HuH-7 (cell line): ENCODE measurements around the gene IL17RA.
"Not testable (repeated sequence)": the region's sequence is repeated elsewhere in the genome, so short reads cannot be mapped to it uniquely, and the experiment has no call there.

Experiments
- DNase-seq: peaks from one replicate; pipeline ENCODE4 v3.0.0; 2011; ENCODE audit warnings: low spot score

IL17RA gene, protein sequence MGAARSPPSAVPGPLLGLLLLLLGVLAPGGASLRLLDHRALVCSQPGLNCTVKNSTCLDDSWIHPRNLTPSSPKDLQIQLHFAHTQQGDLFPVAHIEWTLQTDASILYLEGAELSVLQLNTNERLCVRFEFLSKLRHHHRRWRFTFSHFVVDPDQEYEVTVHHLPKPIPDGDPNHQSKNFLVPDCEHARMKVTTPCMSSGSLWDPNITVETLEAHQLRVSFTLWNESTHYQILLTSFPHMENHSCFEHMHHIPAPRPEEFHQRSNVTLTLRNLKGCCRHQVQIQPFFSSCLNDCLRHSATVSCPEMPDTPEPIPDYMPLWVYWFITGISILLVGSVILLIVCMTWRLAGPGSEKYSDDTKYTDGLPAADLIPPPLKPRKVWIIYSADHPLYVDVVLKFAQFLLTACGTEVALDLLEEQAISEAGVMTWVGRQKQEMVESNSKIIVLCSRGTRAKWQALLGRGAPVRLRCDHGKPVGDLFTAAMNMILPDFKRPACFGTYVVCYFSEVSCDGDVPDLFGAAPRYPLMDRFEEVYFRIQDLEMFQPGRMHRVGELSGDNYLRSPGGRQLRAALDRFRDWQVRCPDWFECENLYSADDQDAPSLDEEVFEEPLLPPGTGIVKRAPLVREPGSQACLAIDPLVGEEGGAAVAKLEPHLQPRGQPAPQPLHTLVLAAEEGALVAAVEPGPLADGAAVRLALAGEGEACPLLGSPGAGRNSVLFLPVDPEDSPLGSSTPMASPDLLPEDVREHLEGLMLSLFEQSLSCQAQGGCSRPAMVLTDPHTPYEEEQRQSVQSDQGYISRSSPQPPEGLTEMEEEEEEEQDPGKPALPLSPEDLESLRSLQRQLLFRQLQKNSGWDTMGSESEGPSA

DNA sequence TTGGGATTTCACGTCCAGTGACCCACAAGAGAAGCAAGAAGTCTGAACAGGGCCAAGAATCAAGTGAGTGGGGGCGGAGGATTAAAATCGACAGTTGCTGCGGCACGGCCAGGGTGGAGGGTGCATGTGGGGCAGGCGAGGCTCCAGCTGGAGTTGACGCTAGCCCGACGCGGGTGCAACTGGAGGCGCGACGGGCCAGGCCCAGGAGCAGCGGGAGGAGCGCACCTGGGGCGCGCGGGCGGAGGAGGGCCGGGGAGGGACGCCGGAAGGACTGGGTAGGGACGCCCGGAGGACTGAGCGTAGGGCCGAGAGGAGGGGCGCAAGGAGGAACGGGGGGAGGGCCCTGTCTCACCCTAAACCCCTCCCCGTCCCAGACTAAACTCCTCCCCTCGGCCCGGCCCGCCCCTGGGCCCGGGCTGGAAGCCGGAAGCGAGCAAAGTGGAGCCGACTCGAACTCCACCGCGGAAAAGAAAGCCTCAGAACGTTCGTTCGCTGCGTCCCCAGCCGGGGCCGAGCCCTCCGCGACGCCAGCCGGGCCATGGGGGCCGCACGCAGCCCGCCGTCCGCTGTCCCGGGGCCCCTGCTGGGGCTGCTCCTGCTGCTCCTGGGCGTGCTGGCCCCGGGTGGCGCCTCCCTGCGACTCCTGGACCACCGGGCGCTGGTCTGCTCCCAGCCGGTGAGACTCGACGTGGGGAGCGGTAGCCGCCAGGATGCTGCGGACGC lies at the start of gene IL17RA:
TSS of gene IL17RA (plus strand) at position 447 of the 723 bp plus-strand sequence. CDS start at position 539, 92 bp downstream.
- peak; percentile 92 for DNase-seq

DNA sequence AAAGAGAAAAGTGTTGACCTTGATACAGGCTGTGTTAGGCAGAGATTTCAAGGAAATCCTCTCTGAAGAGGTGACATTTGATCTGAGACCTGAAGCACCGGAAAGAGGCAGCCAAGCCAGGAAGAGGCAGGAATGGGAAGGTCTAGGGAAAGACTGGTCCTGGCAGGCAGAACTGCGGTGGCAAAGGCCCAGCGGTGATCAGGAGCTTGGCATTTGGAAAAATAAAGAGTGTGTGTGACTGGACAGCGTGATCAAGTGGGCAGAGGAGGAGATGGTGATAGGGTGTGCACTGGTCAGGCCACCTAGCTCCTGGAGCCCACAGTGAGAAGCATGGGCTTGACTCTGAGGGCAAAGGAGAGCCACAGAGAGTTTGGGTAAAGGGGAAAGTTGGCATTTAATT lies 49.6 kb upstream of the IL17RA start:
- DNase-seq = no peak

GRCh38 chr22:17035976-17036841 lies 48.6 kb upstream of the IL17RA start:
- DNase-seq = not testable (repeated sequence)

- DNase-seq = not testable (repeated sequence)
Measured at GRCh38 chr22:17036842-17037711, 47.7 kb upstream of the IL17RA start.

DNA sequence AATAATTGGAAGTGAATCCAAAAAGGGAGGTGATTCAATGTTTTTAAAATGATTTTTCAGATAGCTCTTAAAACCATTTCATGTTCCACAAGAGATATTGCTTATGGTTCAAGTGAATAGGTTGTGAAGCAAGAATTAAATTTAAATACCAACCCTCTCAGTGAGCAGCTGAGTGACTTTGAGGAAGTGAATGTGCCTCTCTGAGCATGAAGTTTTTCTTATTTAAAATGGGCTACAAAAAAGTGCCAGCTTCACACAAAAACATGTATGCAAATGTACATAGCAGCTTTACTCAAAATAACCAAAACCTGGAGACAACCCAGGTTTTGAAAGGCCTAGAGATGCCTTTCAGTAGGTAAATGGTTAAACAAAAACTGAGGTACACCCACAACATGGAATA lies 41.3 kb upstream of the IL17RA start:
- DNase-seq = no peak

DNA sequence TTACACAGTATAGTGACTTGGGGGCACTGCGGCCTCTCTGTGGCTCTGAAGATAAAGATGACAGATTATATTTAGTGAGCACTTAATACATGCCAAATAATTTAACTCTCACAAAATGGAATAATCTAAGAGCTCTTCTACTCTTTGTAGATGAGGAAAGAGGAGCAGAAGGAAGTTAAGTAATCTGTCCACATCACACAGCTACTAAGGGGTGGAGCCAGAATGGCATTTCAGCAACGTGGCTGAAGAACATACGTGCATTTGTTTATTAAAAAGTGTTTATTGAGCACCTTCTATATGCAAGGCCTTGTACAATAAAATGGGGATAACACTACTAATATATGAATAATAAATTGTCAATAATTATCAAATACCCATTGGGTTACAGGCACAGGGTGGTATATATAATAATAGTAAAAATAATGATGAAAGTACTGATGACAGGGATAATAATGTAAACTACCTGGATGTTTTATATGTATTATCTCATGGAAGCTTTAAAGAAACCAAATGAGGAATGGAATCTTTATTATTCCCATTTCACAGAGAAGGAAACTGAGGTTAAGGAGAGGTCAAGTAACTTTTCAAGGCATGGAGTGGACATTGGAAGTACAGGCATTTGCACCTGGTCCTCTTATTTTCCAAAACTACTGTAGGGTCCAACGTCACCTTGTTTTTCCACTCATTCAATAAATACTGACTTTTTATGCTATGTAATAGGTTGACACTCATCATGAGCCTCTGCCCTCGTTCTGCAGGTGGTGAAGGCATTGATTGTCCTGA lies 38.0 kb upstream of the IL17RA start:
- DNase-seq = no peak

GRCh38 chr22:17047656-17048055 lies 37.1 kb upstream of the IL17RA start:
- DNase-seq = no peak

DNA sequence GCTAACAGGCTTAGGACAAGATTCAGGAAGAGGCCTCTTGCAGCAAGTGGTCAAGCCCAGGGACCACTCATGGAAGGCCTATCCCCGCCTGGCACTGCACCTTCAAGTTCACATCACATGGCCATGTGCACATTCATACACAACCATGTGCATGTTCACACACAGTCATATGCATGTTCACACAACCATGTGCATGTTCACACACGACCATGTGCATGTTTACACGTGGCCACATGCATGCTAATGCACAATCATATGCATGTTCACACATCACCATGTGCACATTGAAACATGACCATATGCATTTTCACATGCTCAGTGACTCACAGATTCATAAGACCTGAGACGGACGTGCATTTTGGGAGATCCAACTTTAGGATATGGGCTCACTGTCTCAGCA lies 28.7 kb upstream of the IL17RA start:
- DNase-seq = no peak

- no peak for DNase-seq
Measured at GRCh38 chr22:17056807-17057206, 28.0 kb upstream of the IL17RA start.

DNA sequence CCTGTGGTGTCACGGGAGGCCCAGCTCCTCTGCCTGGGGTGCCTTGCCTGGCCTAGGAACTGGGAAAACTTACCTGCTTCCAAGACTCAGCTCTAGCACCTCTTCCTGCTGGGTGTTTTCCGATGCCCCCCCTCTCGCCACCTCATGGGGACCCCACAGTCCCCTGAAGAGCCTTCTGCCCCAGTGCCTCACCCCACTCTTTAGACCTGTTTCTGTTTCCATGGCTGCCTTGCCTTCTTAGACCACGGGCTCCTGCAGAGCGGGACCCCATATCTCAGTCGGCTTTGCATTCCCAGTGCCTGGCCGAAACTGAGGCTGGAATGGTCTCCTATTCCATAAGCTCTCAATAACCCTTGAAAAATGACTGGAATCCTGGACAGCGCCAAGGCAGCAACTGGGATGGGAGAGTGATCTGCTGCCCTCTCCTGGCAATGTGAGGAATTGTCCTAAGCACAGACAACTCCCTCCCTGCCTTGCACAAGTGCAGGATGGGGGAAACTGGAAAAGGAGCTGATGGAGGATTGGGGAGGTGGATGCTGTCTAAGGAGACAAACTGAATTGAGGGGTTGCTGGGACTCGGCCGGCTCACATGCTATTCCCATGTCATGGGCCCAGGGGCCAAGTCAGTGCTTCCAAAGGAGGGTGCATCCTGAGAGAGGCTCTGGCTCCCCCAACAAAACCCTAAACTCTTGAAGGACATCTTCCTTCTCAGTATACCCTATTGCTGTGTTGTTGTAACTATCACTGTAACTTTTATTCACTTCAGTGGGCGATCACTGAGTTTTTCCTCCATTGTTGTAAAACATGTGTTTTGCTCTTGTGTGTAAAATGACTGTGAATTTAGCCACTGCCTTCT lies 26.6 kb upstream of the IL17RA start:
- peak; percentile 86 for DNase-seq

GRCh38 chr22:17060126-17060525 lies 24.7 kb upstream of the IL17RA start:
- DNase-seq = no peak

DNA sequence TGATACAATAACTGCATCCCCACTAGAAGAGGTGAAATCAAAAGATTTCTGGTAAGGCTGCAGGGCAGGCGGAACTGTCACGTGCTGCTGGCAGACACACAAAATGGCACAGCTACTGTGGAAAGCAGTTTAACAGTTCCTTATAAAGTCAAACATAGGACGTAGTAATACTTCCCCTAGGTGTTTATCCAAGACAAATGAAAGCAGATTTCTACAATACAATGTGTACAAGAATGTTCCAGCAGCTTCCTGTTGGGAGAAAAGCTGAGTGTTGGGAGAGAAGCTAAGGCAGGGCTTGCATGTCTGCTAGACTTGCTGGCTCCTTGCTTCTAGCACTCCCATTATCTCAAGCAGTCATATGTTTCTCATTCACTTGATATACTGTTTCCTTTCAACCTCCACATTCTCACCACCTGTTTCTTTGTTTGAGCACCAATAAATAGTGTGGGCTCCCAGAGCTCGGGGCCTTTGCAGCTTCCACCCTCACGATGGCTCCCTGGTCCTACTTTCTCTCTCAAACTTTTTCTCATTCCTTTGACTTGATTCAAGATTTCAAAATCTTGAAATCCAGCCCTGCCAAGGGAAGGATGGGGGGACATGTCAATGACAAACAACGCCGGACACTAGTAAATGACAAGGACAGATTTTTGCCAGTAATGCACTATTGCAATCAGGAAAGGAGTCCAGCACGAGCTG lies 21.2 kb upstream of the IL17RA start:
- no peak for DNase-seq

DNA sequence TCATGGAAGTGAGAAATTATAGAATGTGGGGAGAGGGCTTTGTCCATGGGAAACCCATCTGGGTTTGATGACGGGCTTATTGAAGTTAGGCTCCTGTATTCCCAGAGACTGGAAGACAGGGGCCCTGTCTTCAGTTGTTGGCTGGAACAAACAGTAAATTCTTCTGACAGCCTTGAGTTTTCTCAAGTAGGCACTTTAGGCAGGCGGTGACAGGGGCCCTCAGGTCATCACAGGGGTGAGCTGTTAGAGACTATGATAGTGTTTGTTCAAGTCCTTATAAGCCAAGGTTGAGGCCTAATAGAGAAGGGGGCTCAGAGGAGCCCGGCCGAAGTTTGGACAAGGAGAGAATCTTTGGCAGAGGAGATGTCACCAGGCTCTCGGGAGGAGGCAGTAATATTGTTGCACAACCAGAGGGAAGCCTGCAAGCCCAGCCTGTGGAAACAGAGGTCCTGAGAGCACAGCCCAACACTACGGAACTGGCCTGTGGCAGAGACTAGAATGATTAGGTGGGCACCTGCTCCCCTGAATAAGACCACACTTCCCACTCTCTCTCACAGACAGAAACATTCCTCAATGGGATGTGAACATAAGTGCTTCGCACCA lies 20.2 kb upstream of the IL17RA start:
- no peak for DNase-seq

GRCh38 chr22:17065433-17065832 lies 19.4 kb upstream of the IL17RA start:
- no peak for DNase-seq

DNA sequence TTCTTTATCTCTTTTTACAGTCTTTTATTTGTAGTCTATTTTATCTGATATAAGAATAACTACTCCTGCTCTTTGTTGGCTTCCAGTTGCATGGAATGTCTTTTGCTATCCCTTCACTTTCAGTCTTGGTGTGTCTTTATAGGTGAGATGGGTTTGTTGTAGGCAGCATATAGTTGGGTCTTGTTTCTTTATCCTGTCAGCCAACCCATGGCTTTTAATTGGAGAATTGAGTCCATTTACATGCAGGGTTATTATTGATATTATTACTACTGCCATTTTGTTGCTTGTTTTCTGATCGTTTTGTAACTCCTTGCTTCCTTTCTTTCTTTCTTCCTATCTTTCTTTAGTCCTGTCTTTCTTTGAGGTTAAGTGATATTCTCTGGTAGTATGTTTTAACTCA lies 11.9 kb upstream of the IL17RA start:
- no peak for DNase-seq

DNA sequence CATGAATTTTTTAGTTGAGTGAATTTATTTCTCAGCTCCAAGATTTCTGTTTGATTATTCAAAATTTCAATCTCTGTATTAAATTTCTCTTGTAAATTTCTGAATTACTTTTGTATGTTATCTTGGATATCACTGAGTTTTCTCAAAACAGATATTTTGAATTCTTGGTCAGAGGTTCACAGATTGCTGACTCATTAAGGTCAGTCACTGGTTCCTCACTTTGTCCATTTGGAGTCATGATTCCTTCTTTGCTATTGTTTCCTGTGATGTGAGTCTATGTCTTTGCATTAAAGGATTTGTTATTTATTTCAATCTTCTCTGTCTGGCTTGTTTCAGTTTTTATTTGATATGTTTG lies 10.2 kb upstream of the IL17RA start:
- no peak for DNase-seq

- no peak for DNase-seq
Measured at GRCh38 chr22:17077255-17077654, 7.5 kb upstream of the IL17RA start.

GRCh38 chr22:17079572-17079971 lies 5.2 kb upstream of the IL17RA start:
- no peak for DNase-seq
